ENCODE results near the gene RXRA.

RXRA gene

DNA sequence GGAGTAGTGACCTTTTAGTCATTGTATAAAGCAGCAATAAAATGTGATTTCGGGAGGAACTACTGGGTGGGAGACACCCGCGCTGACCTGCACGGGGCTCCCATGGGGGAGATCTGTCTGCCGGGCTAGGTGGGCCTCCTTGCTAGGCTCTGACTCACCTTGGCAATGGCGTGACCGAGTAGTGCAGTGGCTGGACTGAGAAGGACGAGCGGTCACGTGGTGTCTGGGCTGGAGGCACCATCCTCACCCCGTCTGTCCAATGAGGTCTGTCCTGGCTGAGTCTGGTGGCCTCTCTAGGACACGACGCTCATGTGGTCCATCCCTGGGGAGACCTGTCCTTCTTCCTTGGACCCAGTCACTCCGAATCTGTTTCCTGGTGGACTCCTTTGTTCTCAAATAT, 151.7 kb downstream of the RXRA start:
- no peaks in the 10 kb centered on the region for H3K36me3 ChIP-seq (ENCODE audit: control insufficient read depth in 4 of 4, insufficient read depth in 4 of 4, low read length in 3 of 4)
- POLR2A ChIA-PET: no interaction called here
- WGBS (ENCODE audit: insufficient coverage): 98% methylated on average over 14 of the region's 14 CpGs
- CTCF ChIA-PET: no interaction called here
- H3K9me3 ChIP-seq (ENCODE audit: control extremely low read depth in 1 of 5, control insufficient read depth in 4 of 5, insufficient read depth in 2 of 5, low read depth in 1 of 5, low read length in 4 of 5): no peaks in the 10 kb centered on the region
- peaks cover 0 to 45% (median 28%) of the 10 kb centered on the region in 4 experiments for H3K4me1 ChIP-seq (ENCODE audit: control extremely low read depth in 1 of 4, control insufficient read depth in 4 of 4, insufficient read depth in 4 of 4, low read length in 3 of 4)
- no peak for DNase-seq
- H3K27me3 ChIP-seq (replicated peaks in 2 of 5; ENCODE audit: control insufficient read depth in 4 of 5, insufficient read depth in 5 of 5, low read length in 4 of 5): no peaks in the 10 kb centered on the region
- H3K27ac ChIP-seq (ENCODE audit: insufficient read depth in 1 of 2, low read depth in 1 of 2, low read length in 2 of 2, poor library complexity in 1 of 2, severe bottlenecking in 2 of 2): no peak overlapping the region
- H3K4me3 ChIP-seq (ENCODE audit: control insufficient read depth in 1 of 7, extremely low read depth in 1 of 7, insufficient read depth in 4 of 7, low read depth in 2 of 7, low read length in 6 of 7): no peak overlapping the region

DNA sequence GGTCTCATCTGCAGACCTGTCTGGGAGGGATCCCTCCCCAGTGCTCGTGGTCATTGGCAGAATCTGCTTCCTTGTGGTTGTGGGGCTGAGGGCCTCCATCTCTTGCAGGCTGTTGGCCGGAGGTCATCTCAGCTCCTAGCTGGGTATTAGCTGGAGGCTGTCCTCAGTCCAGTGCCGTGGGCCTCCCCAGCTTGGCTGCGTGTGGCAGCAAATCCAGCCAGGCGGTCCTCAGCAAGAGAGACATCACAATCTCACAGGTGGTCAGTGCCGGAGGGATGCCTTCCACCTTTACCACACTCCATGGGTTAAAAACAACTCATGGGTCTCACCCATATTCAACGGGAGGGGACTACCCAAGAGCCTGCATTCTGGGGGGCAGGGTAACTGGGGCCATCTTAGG, 155.5 kb downstream of the RXRA start:
- Histone ChIP-seq H3K27me3 (replicated peaks in 2 of 5; ENCODE audit: control insufficient read depth in 4 of 5, insufficient read depth in 5 of 5, low read length in 4 of 5) (no peaks in the 10 kb centered on the region), H3K27ac (ENCODE audit: insufficient read depth in 1 of 2, low read depth in 1 of 2, low read length in 2 of 2, poor library complexity in 1 of 2, severe bottlenecking in 2 of 2) (no peak overlapping the region), H3K9me3 (ENCODE audit: control extremely low read depth in 1 of 5, control insufficient read depth in 4 of 5, insufficient read depth in 2 of 5, low read depth in 1 of 5, low read length in 4 of 5) (no peaks in the 10 kb centered on the region), H3K4me1 (ENCODE audit: control extremely low read depth in 1 of 4, control insufficient read depth in 4 of 4, insufficient read depth in 4 of 4, low read length in 3 of 4) (peaks cover 0 to 22% (median 6%) of the 10 kb centered on the region in 4 experiments), H3K36me3 (ENCODE audit: control insufficient read depth in 4 of 4, insufficient read depth in 4 of 4, low read length in 3 of 4) (no peaks in the 10 kb centered on the region), H3K4me3 (ENCODE audit: control insufficient read depth in 1 of 7, extremely low read depth in 1 of 7, insufficient read depth in 4 of 7, low read depth in 2 of 7, low read length in 6 of 7) (no peak overlapping the region)
- POLR2A ChIA-PET: no interaction called here
- CTCF ChIA-PET: interaction anchor here (1.2 kb wide), 1 partner anchor 32 kb away, joined by 4 read pairs; no protein-coding TSS in a partner anchor
- WGBS (ENCODE audit: insufficient coverage): 98% methylated on average over 7 of the region's 7 CpGs
- DNase-seq: no peak

DNA sequence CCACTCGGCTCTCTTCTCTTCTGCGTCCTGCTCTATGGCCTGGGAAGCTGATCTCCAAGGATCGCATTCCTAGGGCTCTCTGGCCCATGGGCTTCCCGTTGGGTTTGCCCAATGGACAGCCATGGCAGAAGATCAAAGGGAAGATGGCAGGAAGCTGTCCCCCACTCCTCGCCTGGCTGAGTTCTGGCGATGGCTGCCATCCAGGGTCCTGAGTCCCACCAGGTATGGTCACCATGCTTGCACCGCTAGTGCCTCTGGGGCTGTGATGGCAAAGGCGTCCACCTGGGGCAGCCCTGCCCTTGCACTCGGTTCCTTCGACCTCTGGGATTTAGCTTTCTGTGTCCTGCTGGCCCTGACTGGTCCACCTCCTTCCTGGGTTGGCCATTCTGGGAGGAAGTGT, 156.0 kb downstream of the RXRA start:
- Histone ChIP-seq H3K27ac (ENCODE audit: insufficient read depth in 1 of 2, low read depth in 1 of 2, low read length in 2 of 2, poor library complexity in 1 of 2, severe bottlenecking in 2 of 2) (no peak overlapping the region), H3K9me3 (ENCODE audit: control extremely low read depth in 1 of 5, control insufficient read depth in 4 of 5, insufficient read depth in 2 of 5, low read depth in 1 of 5, low read length in 4 of 5) (no peaks in the 10 kb centered on the region), H3K4me1 (ENCODE audit: control extremely low read depth in 1 of 4, control insufficient read depth in 4 of 4, insufficient read depth in 4 of 4, low read length in 3 of 4) (peaks cover 0 to 22% (median 6%) of the 10 kb centered on the region in 4 experiments), H3K4me3 (ENCODE audit: control insufficient read depth in 1 of 7, extremely low read depth in 1 of 7, insufficient read depth in 4 of 7, low read depth in 2 of 7, low read length in 6 of 7) (no peak overlapping the region), H3K27me3 (replicated peaks in 2 of 5; ENCODE audit: control insufficient read depth in 4 of 5, insufficient read depth in 5 of 5, low read length in 4 of 5) (no peaks in the 10 kb centered on the region), H3K36me3 (ENCODE audit: control insufficient read depth in 4 of 4, insufficient read depth in 4 of 4, low read length in 3 of 4) (no peaks in the 10 kb centered on the region)
- CTCF ChIA-PET: no interaction called here
- 98% methylated on average over 8 of the region's 10 CpGs for WGBS (ENCODE audit: insufficient coverage)
- POLR2A ChIA-PET: no interaction called here
- DNase-seq: no peak

DNA sequence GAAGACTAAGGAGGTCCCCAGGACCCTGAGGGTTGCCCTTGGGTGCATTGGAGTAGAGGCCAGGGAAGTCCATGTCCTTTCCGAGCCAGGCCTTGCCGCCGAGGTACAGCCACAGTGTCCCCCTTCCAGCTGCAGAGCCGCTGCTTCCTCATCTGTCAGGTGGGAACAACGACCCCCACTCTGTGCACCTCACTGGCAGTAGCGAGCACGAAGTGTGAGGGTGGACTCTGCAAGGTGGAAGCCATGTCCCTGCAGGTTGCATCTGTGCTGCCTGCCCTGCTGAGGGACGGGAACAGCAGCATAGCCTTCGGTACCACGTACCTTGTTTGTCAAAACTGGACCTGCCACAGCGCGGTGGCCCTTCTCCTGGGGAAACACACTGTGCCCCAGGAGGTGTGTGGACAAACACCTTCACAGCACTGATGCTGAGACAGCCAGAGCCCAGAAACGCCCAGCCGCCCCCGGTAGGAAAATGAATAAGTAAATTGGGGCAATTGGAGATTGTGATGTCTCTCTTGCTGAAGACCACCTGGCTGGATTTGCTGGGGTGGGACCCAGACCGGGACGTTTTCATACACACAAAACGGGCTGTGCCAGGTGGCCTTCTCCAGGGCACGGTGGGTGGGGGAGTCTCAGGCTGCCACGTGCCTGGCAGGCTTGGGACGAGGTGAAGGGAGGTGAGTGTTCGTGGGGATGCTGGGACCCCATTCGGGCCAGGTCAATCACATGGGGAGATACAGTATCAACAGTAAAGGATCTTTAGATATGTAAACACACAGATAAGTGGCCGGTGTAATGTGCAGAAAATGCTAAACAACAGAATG, 157.3 kb downstream of the RXRA start:
- no peaks in the 10 kb centered on the region for H3K9me3 ChIP-seq (ENCODE audit: control extremely low read depth in 1 of 5, control insufficient read depth in 4 of 5, insufficient read depth in 2 of 5, low read depth in 1 of 5, low read length in 4 of 5)
- no peak overlapping the region for H3K27ac ChIP-seq (ENCODE audit: insufficient read depth in 1 of 2, low read depth in 1 of 2, low read length in 2 of 2, poor library complexity in 1 of 2, severe bottlenecking in 2 of 2)
- DNase-seq: no peak
- H3K36me3 ChIP-seq (ENCODE audit: control insufficient read depth in 4 of 4, insufficient read depth in 4 of 4, low read length in 3 of 4): no peaks in the 10 kb centered on the region
- peaks cover 0 to 12% (median 4%) of the 10 kb centered on the region in 4 experiments for H3K4me1 ChIP-seq (ENCODE audit: control extremely low read depth in 1 of 4, control insufficient read depth in 4 of 4, insufficient read depth in 4 of 4, low read length in 3 of 4)
- POLR2A ChIA-PET: no interaction called here
- H3K27me3 ChIP-seq (replicated peaks in 2 of 5; ENCODE audit: control insufficient read depth in 4 of 5, insufficient read depth in 5 of 5, low read length in 4 of 5): no peaks in the 10 kb centered on the region
- no peak overlapping the region for H3K4me3 ChIP-seq (ENCODE audit: control insufficient read depth in 1 of 7, extremely low read depth in 1 of 7, insufficient read depth in 4 of 7, low read depth in 2 of 7, low read length in 6 of 7)
- CTCF ChIA-PET: no interaction called here
- 94% methylated on average over 18 of the region's 24 CpGs for WGBS (ENCODE audit: insufficient coverage)

DNA sequence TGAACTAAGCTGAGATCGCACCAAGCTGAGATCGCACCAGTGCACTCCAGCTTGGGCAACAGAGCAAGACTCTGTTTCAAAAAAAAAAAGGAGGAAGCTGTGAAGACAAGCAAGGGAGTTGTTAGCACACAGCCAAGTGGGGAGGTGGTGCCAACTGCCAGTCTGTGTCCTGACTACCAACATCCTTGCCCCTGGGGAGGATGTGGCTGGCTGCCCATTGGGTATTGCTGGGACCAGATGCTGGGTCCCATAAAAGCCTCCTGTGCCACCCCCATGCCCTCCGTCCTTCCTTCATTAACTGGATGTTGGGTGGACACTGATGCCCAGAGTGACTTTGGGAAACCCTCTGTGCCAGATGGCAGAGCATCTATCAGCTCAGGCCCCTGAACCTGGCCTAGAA, 158.2 kb downstream of the RXRA start:
- H3K4me3 ChIP-seq (ENCODE audit: control insufficient read depth in 1 of 7, extremely low read depth in 1 of 7, insufficient read depth in 4 of 7, low read depth in 2 of 7, low read length in 6 of 7): no peak overlapping the region
- CTCF ChIA-PET: interaction anchor here (0.6 to 0.8 kb wide), 2 partner anchors 18 to 20 kb away, joined by 3 read pairs; no protein-coding TSS in a partner anchor

DNA sequence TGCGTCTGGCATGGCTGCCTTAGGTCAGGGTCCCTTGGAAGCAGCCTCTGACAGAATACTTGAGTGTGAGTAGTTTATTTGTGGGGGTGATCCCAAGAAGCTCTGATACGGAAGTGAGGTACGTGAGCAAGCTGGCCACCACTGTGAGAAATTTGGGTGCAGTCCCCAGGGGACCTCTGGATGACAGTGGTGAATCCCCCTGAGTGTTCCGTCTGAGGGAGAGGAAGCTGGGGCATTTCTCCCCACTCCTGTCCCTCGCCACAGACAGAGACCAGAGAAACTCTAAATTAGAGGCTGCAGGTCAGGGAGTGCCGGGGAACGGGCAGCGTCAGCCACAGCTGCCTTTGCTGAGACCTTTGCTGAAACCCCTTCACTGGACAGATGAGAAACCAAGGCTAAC, 159.4 kb downstream of the RXRA start:
- Histone ChIP-seq H3K36me3 (ENCODE audit: control insufficient read depth in 4 of 4, insufficient read depth in 4 of 4, low read length in 3 of 4) (no peaks in the 10 kb centered on the region), H3K27me3 (replicated peaks in 2 of 5; ENCODE audit: control insufficient read depth in 4 of 5, insufficient read depth in 5 of 5, low read length in 4 of 5) (no peaks in the 10 kb centered on the region), H3K4me1 (ENCODE audit: control extremely low read depth in 1 of 4, control insufficient read depth in 4 of 4, insufficient read depth in 4 of 4, low read length in 3 of 4) (peaks cover 0 to 12% (median 4%) of the 10 kb centered on the region in 4 experiments), H3K27ac (ENCODE audit: insufficient read depth in 1 of 2, low read depth in 1 of 2, low read length in 2 of 2, poor library complexity in 1 of 2, severe bottlenecking in 2 of 2) (no peak overlapping the region), H3K4me3 (ENCODE audit: control insufficient read depth in 1 of 7, extremely low read depth in 1 of 7, insufficient read depth in 4 of 7, low read depth in 2 of 7, low read length in 6 of 7) (no peak overlapping the region), H3K9me3 (ENCODE audit: control extremely low read depth in 1 of 5, control insufficient read depth in 4 of 5, insufficient read depth in 2 of 5, low read depth in 1 of 5, low read length in 4 of 5) (peaks cover 0 to 5% (median 0%) of the 10 kb centered on the region in 5 experiments)
- DNase-seq: no peak
- 98% methylated on average over 8 of the region's 8 CpGs for WGBS (ENCODE audit: insufficient coverage)
- ChIA-PET POLR2A (no interaction called here), CTCF (no interaction called here)

More for the DNA sequence above, 158.2 kb downstream of the RXRA start:
- WGBS (ENCODE audit: insufficient coverage): 49% methylated on average over 2 of the region's 3 CpGs
- no peak overlapping the region for H3K27ac ChIP-seq (ENCODE audit: insufficient read depth in 1 of 2, low read depth in 1 of 2, low read length in 2 of 2, poor library complexity in 1 of 2, severe bottlenecking in 2 of 2)
- H3K9me3 ChIP-seq (ENCODE audit: control extremely low read depth in 1 of 5, control insufficient read depth in 4 of 5, insufficient read depth in 2 of 5, low read depth in 1 of 5, low read length in 4 of 5): peaks cover 0 to 2% (median 0%) of the 10 kb centered on the region in 5 experiments
- no peaks in the 10 kb centered on the region for H3K36me3 ChIP-seq (ENCODE audit: control insufficient read depth in 4 of 4, insufficient read depth in 4 of 4, low read length in 3 of 4)
- DNase-seq: peak in 2 of 3 donors; percentile 57 to 67
- H3K27me3 ChIP-seq (replicated peaks in 2 of 5; ENCODE audit: control insufficient read depth in 4 of 5, insufficient read depth in 5 of 5, low read length in 4 of 5): no peaks in the 10 kb centered on the region
- H3K4me1 ChIP-seq (ENCODE audit: control extremely low read depth in 1 of 4, control insufficient read depth in 4 of 4, insufficient read depth in 4 of 4, low read length in 3 of 4): peaks cover 0 to 12% (median 4%) of the 10 kb centered on the region in 4 experiments
- POLR2A ChIA-PET: no interaction called here

DNA sequence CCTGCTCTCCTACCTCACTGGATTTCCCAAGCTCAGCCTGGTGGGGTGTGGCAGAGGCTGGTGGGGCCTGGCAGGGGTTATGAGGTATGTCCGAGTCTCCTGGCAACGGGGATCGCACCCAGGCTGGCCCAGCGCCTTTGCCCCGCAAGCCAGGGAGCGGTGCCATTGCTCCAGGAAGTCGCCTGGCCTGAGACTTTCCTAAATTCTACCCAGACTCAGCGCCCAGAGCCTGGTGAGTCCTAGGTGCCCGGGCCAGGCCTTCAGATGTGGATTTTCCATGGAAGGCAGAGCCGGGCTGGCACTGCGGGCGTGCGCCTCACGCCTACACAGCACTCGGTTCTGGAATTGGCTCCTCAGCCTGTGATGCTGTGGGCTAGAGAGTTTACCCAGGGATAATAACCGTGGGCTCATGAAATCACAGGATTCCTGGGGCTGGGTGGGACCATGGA, 159.9 kb downstream of the RXRA start:
- no peak for DNase-seq
- 96% methylated on average over 16 of the region's 16 CpGs for WGBS (ENCODE audit: insufficient coverage)
- Histone ChIP-seq H3K9me3 (ENCODE audit: control extremely low read depth in 1 of 5, control insufficient read depth in 4 of 5, insufficient read depth in 2 of 5, low read depth in 1 of 5, low read length in 4 of 5) (peaks cover 0 to 5% (median 0%) of the 10 kb centered on the region in 5 experiments), H3K27ac (ENCODE audit: insufficient read depth in 1 of 2, low read depth in 1 of 2, low read length in 2 of 2, poor library complexity in 1 of 2, severe bottlenecking in 2 of 2) (no peak overlapping the region), H3K4me3 (ENCODE audit: control insufficient read depth in 1 of 7, extremely low read depth in 1 of 7, insufficient read depth in 4 of 7, low read depth in 2 of 7, low read length in 6 of 7) (no peak overlapping the region), H3K27me3 (replicated peaks in 2 of 5; ENCODE audit: control insufficient read depth in 4 of 5, insufficient read depth in 5 of 5, low read length in 4 of 5) (no peaks in the 10 kb centered on the region), H3K4me1 (ENCODE audit: control extremely low read depth in 1 of 4, control insufficient read depth in 4 of 4, insufficient read depth in 4 of 4, low read length in 3 of 4) (peaks cover 0 to 14% (median 4%) of the 10 kb centered on the region in 4 experiments), H3K36me3 (ENCODE audit: control insufficient read depth in 4 of 4, insufficient read depth in 4 of 4, low read length in 3 of 4) (no peaks in the 10 kb centered on the region)
- POLR2A ChIA-PET: no interaction called here
- CTCF ChIA-PET: no interaction called here

All from common myeloid progenitor, CD34-positive (primary cell).